Epithelial cell of proximal tubule (primary cell): ENCODE data around the gene CRTC2. TPM values are rescaled to one million over a fixed set of nuclear protein-coding genes. Genes with fewer than 3 reads are reported as not detected.

Experiments used
- DNase-seq: peaks from one replicate; pipeline ENCODE4 v3.0.0-alpha.2; 2011; ENCODE audit warnings: low read depth
- H3K4me3 ChIP-seq: 2 replicates; pipeline ENCODE4 v1.5.1; 2011; ENCODE audit warnings: low read depth, mild to moderate bottlenecking, low read length
- CTCF ChIP-seq: conservative IDR thresholded peaks from 2 replicates; pipeline ENCODE4 v1.5.1; 2012; ENCODE audit warnings: low read depth, mild to moderate bottlenecking, low read length
- total RNA-seq: library from RNA; depleted of rRNA; stranded (reverse); fragments of >200 nt; gene quantifications from 2 replicates; pipeline ENCODE4 v1.2.3, GENCODE V29; 2015

Gene CRTC2
- total RNA-seq, 1 donor from 2014 or later, result 24.6 TPM

- H3K4me3 ChIP-seq, result peak overlapping the region; percentile 96
- DNase-seq, result no peak
- no peak for TF ChIP-seq CTCF
Measured at GRCh38 chr1:153956997-153957715, 1.3 kb downstream of the CRTC2 start.

- no peak for TF ChIP-seq CTCF
- no peak overlapping the region for H3K4me3 ChIP-seq
- DNase-seq, result no peak
Measured at GRCh38 chr1:153954826-153955225, 3.6 kb downstream of the CRTC2 start.

- H3K4me3 ChIP-seq, result no peak overlapping the region
- no peak for TF ChIP-seq CTCF
- DNase-seq, result no peak
Measured at GRCh38 chr1:153953859-153954365, 4.5 kb downstream of the CRTC2 start.

GRCh38 chr1:153951801-153952200, 6.6 kb downstream of the CRTC2 start:
- no peak overlapping the region for H3K4me3 ChIP-seq
- no peak for TF ChIP-seq CTCF
- DNase-seq, result no peak

GRCh38 chr1:153951183-153951582, 7.2 kb downstream of the CRTC2 start:
- no peak overlapping the region for H3K4me3 ChIP-seq
- no peak for TF ChIP-seq CTCF
- DNase-seq, result no peak

GRCh38 chr1:153946622-153947241, 11.7 kb downstream of the CRTC2 start, which contains the start of gene DENND4B:
TSS of gene DENND4B (minus strand) at chr1:153946718. CDS start at chr1:153944374, 2,344 bp downstream.
- DNase-seq, result no peak
- peak; percentile 80 for TF ChIP-seq CTCF
- H3K4me3 ChIP-seq, result peak within 1 kb of the TSS; percentile 88
